Stimulated activated CD8-positive, alpha-beta memory T cell treated with anti-CD3 and anti-CD28 coated beads, Interleukin-15, amount 100 ng/mL, for 24 hours (primary cell): ENCODE results near the gene RGP1.

Experiments used
- DNase-seq: peaks from one replicate; pipeline ENCODE4 v3.0.0-alpha.2; 2020; ENCODE audit warnings: low read depth

RGP1 gene

GRCh38 chr9:35743880-35744518 lies 5.1 kb upstream of the RGP1 start:
- no peak for DNase-seq

GRCh38 chr9:35745569-35745968 lies 3.5 kb upstream of the RGP1 start:
- DNase-seq: no peak

- no peak for DNase-seq
Measured at GRCh38 chr9:35746583-35746982, 2.5 kb upstream of the RGP1 start.

- no peak for DNase-seq
Measured at GRCh38 chr9:35748242-35748857, 737 bp upstream of the RGP1 start.

- DNase-seq: no peak
Measured at GRCh38 chr9:35749515-35750255, 598 bp downstream of the RGP1 start.

GRCh38 chr9:35750256-35750531 lies 1.1 kb downstream of the RGP1 start:
- DNase-seq: no peak

- no peak for DNase-seq
Measured at GRCh38 chr9:35753466-35753865, 4.4 kb downstream of the RGP1 start.

GRCh38 chr9:35754264-35754663 lies 5.2 kb downstream of the RGP1 start, which contains the start of gene MSMP:
TSS of gene MSMP (minus strand) at chr9:35754276. CDS start at chr9:35754129, 147 bp downstream.
- no peak for DNase-seq

GRCh38 chr9:35755071-35755470 lies 6.0 kb downstream of the RGP1 start:
- DNase-seq: no peak

GRCh38 chr9:35756275-35757225 lies 7.5 kb downstream of the RGP1 start:
- peak; percentile 56 for DNase-seq

GRCh38 chr9:35757226-35757891 lies 8.3 kb downstream of the RGP1 start:
- DNase-seq: no peak

- DNase-seq: no peak
Measured at GRCh38 chr9:35757892-35758275, 8.8 kb downstream of the RGP1 start.

GRCh38 chr9:35758475-35759050 lies 9.5 kb downstream of the RGP1 start:
- DNase-seq: no peak

GRCh38 chr9:35759795-35760194 lies 10.7 kb downstream of the RGP1 start:
- DNase-seq: no peak

- DNase-seq: no peak
Measured at GRCh38 chr9:35760651-35761050, 11.6 kb downstream of the RGP1 start.

GRCh38 chr9:35763181-35763580 lies 14.1 kb downstream of the RGP1 start:
- DNase-seq: no peak

GRCh38 chr9:35763803-35764202 lies 14.7 kb downstream of the RGP1 start:
- no peak for DNase-seq

GRCh38 chr9:35766997-35767396 lies 17.9 kb downstream of the RGP1 start:
- no peak for DNase-seq

GRCh38 chr9:35767458-35767857 lies 18.4 kb downstream of the RGP1 start:
- no peak for DNase-seq

GRCh38 chr9:35769763-35770162 lies 20.7 kb downstream of the RGP1 start:
- no peak for DNase-seq

- DNase-seq: no peak
Measured at GRCh38 chr9:35771075-35771433, 22.0 kb downstream of the RGP1 start.

GRCh38 chr9:35771534-35771933 lies 22.4 kb downstream of the RGP1 start:
- DNase-seq: no peak
